ENCODE data around the gene COMMD4. TPM values are rescaled to one million over a fixed set of nuclear protein-coding genes. Genes with fewer than 3 reads are reported as not detected.
A peak's percentile ranks its signal among the peaks of the same experiment; 100 is the strongest.
"Not testable (repeated sequence)": the region's sequence is repeated elsewhere in the genome, so short reads cannot be mapped to it uniquely, and the experiment has no call there.

The COMMD4 gene
- 116 and 125 TPM in 2 replicates for total RNA-seq (2014; rRNA removed)
- Bru-seq, nascent RNA, result percentile 70 among the genes with signal in this experiment
- percentile 75 among the genes with signal in this experiment for BruChase-seq, experiment 1, labeled RNA remaining after a 6-hour chase
- BruChase-seq, experiment 2, labeled RNA remaining after a 2-hour chase, result percentile 77 among the genes with signal in this experiment
- long read RNA-seq, full-length matches to known transcripts, result 29 of 42 reads
- long read RNA-seq, partial matches to known transcripts, result 6 of 42 reads
- long read RNA-seq, other reads (novel, unspliced or antisense), result 7 of 42 reads

DNA sequence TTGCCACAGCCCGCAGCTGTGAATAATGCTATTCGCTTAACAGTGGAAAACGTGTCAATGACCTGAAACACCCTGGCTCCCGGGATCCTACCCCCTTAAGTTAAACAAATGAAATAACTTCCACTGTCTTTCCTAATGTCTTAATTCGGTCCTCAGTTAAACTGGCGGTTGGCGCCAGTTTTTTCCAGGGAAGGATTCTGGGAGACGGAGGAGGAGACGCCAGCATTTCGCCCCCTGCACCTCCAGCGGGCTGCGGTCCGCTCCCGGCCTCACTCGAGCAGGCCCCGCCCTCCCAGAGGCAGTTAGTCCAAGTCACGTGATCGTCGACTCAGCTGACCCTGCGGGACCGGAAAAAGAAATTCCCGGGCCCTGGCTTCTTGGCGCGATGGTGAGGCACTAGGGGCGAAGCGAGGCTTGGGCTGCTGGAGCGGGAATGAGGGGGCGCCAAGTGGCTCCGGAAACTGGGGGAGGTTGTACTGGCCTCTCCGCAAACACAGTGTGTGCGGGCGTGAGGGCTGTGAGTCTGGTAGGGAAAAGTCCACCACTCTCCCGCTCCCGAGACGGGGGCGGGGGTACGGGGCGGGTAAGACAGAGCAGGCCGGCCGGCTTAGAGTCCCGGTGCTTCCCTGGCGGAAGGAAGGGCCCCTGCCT, at the start of gene COMMD4:
Gene COMMD4 (plus strand): TSS at position 359 of the 651 bp plus-strand sequence. CDS start 27 bp downstream, at position 386.
- Histone ChIP-seq H2AFZ (ENCODE audit: low read length) (peak within 1 kb of the TSS; percentile 80), H3K4me1 (ENCODE audit: insufficient read depth, low read length) (peaks cover 16% of the 10 kb centered on the region), H3K27me3 (ENCODE audit: low read length) (no peaks in the 10 kb centered on the region), H3K79me2 (ENCODE audit: low read length) (peaks cover 6% of the 10 kb centered on the region), H3K9me2 (replicated peaks; ENCODE audit: low read length) (no peaks in the 10 kb centered on the region), H3K4me3 (ENCODE audit: low read length) (peak within 1 kb of the TSS; percentile 73), H3K9me3 (ENCODE audit: low read length) (no peaks in the 10 kb centered on the region), H4K20me1 (ENCODE audit: low read length) (no peaks in the 10 kb centered on the region), H3K4me2 (ENCODE audit: low read length) (peak within 1 kb of the TSS; percentile 96), H3K9ac (ENCODE audit: low read length) (peak within 1 kb of the TSS; percentile 87), H3F3A (ENCODE audit: low read length, unreplicated experiment) (no peaks in the 10 kb centered on the region), H3K36me3 (ENCODE audit: low read depth, low read length) (no peaks in the 10 kb centered on the region; the same call in 1 of the 2 replicates), H3K27ac (ENCODE audit: low read length) (0 out of 2 replicates have a peak within 1 kb of the TSS, but pooled peaks have one; percentile 2)
- ATAC-seq, result peak; percentile 96
- CTCF ChIA-PET, result no interaction called here
- TF ChIP-seq, protein P1, sequence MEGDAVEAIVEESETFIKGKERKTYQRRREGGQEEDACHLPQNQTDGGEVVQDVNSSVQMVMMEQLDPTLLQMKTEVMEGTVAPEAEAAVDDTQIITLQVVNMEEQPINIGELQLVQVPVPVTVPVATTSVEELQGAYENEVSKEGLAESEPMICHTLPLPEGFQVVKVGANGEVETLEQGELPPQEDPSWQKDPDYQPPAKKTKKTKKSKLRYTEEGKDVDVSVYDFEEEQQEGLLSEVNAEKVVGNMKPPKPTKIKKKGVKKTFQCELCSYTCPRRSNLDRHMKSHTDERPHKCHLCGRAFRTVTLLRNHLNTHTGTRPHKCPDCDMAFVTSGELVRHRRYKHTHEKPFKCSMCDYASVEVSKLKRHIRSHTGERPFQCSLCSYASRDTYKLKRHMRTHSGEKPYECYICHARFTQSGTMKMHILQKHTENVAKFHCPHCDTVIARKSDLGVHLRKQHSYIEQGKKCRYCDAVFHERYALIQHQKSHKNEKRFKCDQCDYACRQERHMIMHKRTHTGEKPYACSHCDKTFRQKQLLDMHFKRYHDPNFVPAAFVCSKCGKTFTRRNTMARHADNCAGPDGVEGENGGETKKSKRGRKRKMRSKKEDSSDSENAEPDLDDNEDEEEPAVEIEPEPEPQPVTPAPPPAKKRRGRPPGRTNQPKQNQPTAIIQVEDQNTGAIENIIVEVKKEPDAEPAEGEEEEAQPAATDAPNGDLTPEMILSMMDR (conservative IDR thresholded peaks at IDR 0.05; ENCODE audit: low read depth, low read length), result no peak
- TF ChIP-seq EZH2 (IDR thresholded peaks at IDR 0.05; ENCODE audit: low read length, unreplicated experiment) (no peak), EZH2phosphoT487 (IDR thresholded peaks at IDR 0.05; ENCODE audit: borderline replicate concordance, low read length) (no peak)
- peak; percentile 96 for DNase-seq
- POLR2A ChIA-PET (ENCODE audit: unreplicated experiment), result no interaction called here
- intact Hi-C loops (cut with micrococcal nuclease), result no loop called here
- BruUV-seq (replicated peaks), result no TSS peak

DNA sequence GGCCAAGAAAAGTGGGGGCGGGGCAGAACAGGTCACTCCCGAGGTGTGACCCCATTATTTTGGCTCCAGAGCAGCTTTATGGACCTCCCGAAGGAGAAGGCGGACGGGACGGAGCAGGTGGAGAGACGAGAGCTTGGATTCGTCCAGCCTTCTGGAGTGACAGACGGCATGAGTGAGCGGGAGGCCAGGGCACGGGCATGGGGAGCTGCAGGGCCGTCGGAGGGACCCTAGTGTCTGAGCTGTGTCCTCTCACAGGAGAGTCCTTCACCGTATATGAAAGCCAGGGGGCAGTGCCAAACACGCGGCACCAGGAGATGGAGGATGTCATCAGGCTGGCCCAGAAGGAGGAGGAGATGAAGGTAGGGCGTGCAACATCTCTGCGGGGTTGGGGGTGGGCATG, 42.2 kb upstream of the COMMD4 start:
- H3K9me3 ChIP-seq (ENCODE audit: low read length); POLR2A ChIA-PET (ENCODE audit: unreplicated experiment); H3K9ac ChIP-seq (ENCODE audit: low read length); H3K9me2 ChIP-seq (replicated peaks; ENCODE audit: low read length); H3K36me3 ChIP-seq (ENCODE audit: low read depth, low read length); ATAC-seq; H2AFZ ChIP-seq (ENCODE audit: low read length); DNase-seq; BruUV-seq (replicated peaks); H4K20me1 ChIP-seq (ENCODE audit: low read length); H3K4me2 ChIP-seq (ENCODE audit: low read length); H3F3A ChIP-seq (ENCODE audit: low read length, unreplicated experiment); CTCF ChIA-PET; H3K27ac ChIP-seq (ENCODE audit: low read length); H3K79me2 ChIP-seq (ENCODE audit: low read length); intact Hi-C loops (cut with micrococcal nuclease); H3K4me1 ChIP-seq (ENCODE audit: insufficient read depth, low read length); H3K4me3 ChIP-seq (ENCODE audit: low read length); H3K27me3 ChIP-seq (ENCODE audit: low read length): not testable (repeated sequence)

- H3K4me1 ChIP-seq (ENCODE audit: insufficient read depth, low read length); H3K9me3 ChIP-seq (ENCODE audit: low read length); H3K9me2 ChIP-seq (replicated peaks; ENCODE audit: low read length); H3K36me3 ChIP-seq (ENCODE audit: low read depth, low read length); H3K27me3 ChIP-seq (ENCODE audit: low read length); BruUV-seq (replicated peaks); CTCF ChIA-PET; H3F3A ChIP-seq (ENCODE audit: low read length, unreplicated experiment); POLR2A ChIA-PET (ENCODE audit: unreplicated experiment); H2AFZ ChIP-seq (ENCODE audit: low read length); H3K9ac ChIP-seq (ENCODE audit: low read length); intact Hi-C loops (cut with micrococcal nuclease); H3K4me3 ChIP-seq (ENCODE audit: low read length); H3K27ac ChIP-seq (ENCODE audit: low read length); H4K20me1 ChIP-seq (ENCODE audit: low read length); H3K79me2 ChIP-seq (ENCODE audit: low read length); DNase-seq: not testable (repeated sequence)
- ATAC-seq, result peak; percentile 98
- 0 out of 2 replicates have a peak overlapping the region, but pooled peaks have one; percentile 34 for H3K4me2 ChIP-seq (ENCODE audit: low read length)
Measured at GRCh38 chr15:75298541-75299310, 37.1 kb upstream of the COMMD4 start.

All from PC-3 (cell line).